ENCODE data around the gene CDH23. TPM values are rescaled to one million over a fixed set of nuclear protein-coding genes. Genes with fewer than 3 reads are reported as not detected.

Gene CDH23
- total and polyA plus RNA-seq, 9 of the 15 experiments (the other 6 are each of a cell fraction or from before 2014, with no cell fraction given) = 0.18 to 1.2 (median 0.47) TPM

- TF ChIP-seq, protein P1, sequence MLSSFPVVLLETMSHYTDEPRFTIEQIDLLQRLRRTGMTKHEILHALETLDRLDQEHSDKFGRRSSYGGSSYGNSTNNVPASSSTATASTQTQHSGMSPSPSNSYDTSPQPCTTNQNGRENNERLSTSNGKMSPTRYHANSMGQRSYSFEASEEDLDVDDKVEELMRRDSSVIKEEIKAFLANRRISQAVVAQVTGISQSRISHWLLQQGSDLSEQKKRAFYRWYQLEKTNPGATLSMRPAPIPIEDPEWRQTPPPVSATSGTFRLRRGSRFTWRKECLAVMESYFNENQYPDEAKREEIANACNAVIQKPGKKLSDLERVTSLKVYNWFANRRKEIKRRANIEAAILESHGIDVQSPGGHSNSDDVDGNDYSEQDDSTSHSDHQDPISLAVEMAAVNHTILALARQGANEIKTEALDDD (IDR thresholded peaks at IDR 0.05) = no peak
- TF ChIP-seq FUS (optimal IDR thresholded peaks at IDR 0.05; ENCODE audit: low read depth, low read length) = no peak
- TF ChIP-seq, protein P2, sequence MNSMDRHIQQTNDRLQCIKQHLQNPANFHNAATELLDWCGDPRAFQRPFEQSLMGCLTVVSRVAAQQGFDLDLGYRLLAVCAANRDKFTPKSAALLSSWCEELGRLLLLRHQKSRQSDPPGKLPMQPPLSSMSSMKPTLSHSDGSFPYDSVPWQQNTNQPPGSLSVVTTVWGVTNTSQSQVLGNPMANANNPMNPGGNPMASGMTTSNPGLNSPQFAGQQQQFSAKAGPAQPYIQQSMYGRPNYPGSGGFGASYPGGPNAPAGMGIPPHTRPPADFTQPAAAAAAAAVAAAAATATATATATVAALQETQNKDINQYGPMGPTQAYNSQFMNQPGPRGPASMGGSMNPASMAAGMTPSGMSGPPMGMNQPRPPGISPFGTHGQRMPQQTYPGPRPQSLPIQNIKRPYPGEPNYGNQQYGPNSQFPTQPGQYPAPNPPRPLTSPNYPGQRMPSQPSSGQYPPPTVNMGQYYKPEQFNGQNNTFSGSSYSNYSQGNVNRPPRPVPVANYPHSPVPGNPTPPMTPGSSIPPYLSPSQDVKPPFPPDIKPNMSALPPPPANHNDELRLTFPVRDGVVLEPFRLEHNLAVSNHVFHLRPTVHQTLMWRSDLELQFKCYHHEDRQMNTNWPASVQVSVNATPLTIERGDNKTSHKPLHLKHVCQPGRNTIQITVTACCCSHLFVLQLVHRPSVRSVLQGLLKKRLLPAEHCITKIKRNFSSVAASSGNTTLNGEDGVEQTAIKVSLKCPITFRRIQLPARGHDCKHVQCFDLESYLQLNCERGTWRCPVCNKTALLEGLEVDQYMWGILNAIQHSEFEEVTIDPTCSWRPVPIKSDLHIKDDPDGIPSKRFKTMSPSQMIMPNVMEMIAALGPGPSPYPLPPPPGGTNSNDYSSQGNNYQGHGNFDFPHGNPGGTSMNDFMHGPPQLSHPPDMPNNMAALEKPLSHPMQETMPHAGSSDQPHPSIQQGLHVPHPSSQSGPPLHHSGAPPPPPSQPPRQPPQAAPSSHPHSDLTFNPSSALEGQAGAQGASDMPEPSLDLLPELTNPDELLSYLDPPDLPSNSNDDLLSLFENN (IDR thresholded peaks at IDR 0.05; ENCODE audit: low read depth in 2 of 2, low read length in 2 of 2) = no peak
- TF ChIP-seq CLOCK (CRISPR knock-in tag; IDR thresholded peaks at IDR 0.05; ENCODE audit: borderline replicate concordance) = no peak
- TF ChIP-seq, protein P3, sequence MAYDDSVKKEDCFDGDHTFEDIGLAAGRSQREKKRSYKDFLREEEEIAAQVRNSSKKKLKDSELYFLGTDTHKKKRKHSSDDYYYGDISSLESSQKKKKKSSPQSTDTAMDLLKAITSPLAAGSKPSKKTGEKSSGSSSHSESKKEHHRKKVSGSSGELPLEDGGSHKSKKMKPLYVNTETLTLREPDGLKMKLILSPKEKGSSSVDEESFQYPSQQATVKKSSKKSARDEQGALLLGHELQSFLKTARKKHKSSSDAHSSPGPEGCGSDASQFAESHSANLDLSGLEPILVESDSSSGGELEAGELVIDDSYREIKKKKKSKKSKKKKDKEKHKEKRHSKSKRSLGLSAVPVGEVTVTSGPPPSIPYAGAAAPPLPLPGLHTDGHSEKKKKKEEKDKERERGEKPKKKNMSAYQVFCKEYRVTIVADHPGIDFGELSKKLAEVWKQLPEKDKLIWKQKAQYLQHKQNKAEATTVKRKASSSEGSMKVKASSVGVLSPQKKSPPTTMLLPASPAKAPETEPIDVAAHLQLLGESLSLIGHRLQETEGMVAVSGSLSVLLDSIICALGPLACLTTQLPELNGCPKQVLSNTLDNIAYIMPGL (CRISPR knock-in tag; IDR thresholded peaks at IDR 0.05) = no peak
- TF ChIP-seq, protein P4, sequence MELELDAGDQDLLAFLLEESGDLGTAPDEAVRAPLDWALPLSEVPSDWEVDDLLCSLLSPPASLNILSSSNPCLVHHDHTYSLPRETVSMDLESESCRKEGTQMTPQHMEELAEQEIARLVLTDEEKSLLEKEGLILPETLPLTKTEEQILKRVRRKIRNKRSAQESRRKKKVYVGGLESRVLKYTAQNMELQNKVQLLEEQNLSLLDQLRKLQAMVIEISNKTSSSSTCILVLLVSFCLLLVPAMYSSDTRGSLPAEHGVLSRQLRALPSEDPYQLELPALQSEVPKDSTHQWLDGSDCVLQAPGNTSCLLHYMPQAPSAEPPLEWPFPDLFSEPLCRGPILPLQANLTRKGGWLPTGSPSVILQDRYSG (tag; conservative IDR thresholded peaks at IDR 0.05; ENCODE audit: low read depth) = peak; percentile 20; the same call in 1 of the 2 replicates
- no peak for TF ChIP-seq PRDM10 (IDR thresholded peaks at IDR 0.05; ENCODE audit: partially characterized antibody)
- TF ChIP-seq YY1 (IDR thresholded peaks at IDR 0.05; ENCODE audit: borderline replicate concordance in 1 of 3, control insufficient read depth in 1 of 3, extremely low read depth in 1 of 3, insufficient read depth in 3 of 3, insufficient read length in 1 of 3, insufficient replicate concordance in 2 of 3, low read depth in 1 of 3, low read length in 2 of 3) = no peak
Measured at GRCh38 chr10:71863203-71863602, 466.5 kb downstream of the CDH23 start (continued).
